ENCODE measurements around the gene BUB1. TPM values are rescaled to one million over a fixed set of nuclear protein-coding genes. Genes with fewer than 3 reads are reported as not detected.

BUB1 gene
- total and polyA plus RNA-seq, 9 of the 15 experiments (the other 6 are each of a cell fraction or from before 2014, with no cell fraction given): 73.4 to 247 (median 118) TPM

DNA sequence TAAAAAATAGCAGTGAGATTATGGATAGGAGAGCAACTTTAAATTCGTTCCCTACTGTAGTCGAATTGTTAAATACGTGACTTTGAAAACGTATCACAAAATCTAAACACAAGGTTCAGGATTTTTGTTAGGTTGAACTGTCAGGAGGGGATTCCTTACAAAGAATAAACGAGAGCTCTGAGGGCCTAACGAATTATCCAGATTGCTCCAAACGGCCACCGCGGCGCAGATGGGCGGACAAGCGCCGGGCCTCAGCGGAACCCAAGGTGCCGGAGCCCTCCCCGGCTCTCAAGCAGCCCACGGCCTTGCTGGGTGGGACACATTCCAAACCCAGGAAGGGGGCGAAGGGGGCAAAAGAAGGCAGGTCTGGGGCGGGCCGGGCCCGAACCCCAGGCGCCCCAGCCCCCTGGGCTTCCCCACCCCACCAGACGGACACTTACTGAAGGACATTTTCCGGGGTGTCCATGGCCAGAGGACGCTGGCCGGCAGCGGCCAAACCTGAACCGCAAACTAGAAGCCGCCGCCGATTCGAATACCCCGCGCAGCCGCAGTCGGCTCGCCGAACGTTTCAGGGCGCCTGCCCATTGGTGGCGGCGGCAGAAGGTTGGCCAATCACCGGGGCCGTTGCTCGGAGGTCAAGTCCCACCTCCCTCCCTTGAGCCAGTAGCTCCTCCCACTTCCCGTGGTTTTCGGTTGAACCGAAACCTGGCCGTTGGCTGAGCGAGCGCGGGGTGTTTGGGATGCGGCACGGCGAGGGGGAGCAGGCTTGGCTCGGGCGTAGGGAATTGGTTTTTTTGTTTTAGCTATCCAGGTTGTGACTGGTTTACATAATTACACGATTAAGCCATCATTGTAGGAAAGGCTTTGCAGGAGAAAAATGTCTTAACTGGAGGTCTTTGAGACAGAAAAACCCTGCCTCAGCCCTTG lies at the start of gene BUB1 (continued):
- TF ChIP-seq, protein P1, sequence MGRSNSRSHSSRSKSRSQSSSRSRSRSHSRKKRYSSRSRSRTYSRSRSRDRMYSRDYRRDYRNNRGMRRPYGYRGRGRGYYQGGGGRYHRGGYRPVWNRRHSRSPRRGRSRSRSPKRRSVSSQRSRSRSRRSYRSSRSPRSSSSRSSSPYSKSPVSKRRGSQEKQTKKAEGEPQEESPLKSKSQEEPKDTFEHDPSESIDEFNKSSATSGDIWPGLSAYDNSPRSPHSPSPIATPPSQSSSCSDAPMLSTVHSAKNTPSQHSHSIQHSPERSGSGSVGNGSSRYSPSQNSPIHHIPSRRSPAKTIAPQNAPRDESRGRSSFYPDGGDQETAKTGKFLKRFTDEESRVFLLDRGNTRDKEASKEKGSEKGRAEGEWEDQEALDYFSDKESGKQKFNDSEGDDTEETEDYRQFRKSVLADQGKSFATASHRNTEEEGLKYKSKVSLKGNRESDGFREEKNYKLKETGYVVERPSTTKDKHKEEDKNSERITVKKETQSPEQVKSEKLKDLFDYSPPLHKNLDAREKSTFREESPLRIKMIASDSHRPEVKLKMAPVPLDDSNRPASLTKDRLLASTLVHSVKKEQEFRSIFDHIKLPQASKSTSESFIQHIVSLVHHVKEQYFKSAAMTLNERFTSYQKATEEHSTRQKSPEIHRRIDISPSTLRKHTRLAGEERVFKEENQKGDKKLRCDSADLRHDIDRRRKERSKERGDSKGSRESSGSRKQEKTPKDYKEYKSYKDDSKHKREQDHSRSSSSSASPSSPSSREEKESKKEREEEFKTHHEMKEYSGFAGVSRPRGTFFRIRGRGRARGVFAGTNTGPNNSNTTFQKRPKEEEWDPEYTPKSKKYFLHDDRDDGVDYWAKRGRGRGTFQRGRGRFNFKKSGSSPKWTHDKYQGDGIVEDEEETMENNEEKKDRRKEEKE (IDR thresholded peaks at IDR 0.05; ENCODE audit: borderline replicate concordance in 1 of 2, control insufficient read depth in 1 of 2, low read depth in 2 of 2, low read length in 1 of 2): no peak
- no peak for TF ChIP-seq ERF (CRISPR knock-in tag; IDR thresholded peaks at IDR 0.05)
- no peak for TF ChIP-seq RUNX1 (IDR thresholded peaks at IDR 0.05; ENCODE audit: low read depth)
- TF ChIP-seq FOXK1 (CRISPR knock-in tag; IDR thresholded peaks at IDR 0.05; ENCODE audit: borderline replicate concordance): no peak
- no peak for TF ChIP-seq ZNF282 (CRISPR knock-in tag; IDR thresholded peaks at IDR 0.05)
- TF ChIP-seq CBX3 (IDR thresholded peaks at IDR 0.05; ENCODE audit: borderline replicate concordance in 1 of 2, low read length in 2 of 2): peak in 1 of 2 experiments; percentile 69; a peak in 2 of 3 replicates
- TF ChIP-seq, protein P2, sequence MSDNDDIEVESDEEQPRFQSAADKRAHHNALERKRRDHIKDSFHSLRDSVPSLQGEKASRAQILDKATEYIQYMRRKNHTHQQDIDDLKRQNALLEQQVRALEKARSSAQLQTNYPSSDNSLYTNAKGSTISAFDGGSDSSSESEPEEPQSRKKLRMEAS (CRISPR knock-in tag; IDR thresholded peaks at IDR 0.05): no peak
- no peak for TF ChIP-seq ZNF146 (CRISPR knock-in tag; IDR thresholded peaks at IDR 0.05; ENCODE audit: unreplicated experiment)
- TF ChIP-seq TRIM28 (IDR thresholded peaks at IDR 0.05): no peak
- no peak for TF ChIP-seq MED1 (CRISPR knock-in tag; IDR thresholded peaks at IDR 0.05; ENCODE audit: borderline replicate concordance)
- peak; percentile 71; the same call in 1 of the 2 replicates for TF ChIP-seq SPI1 (IDR thresholded peaks at IDR 0.05; ENCODE audit: borderline replicate concordance, low read depth, low read length)
- no peak for TF ChIP-seq CBX2 (IDR thresholded peaks at IDR 0.05; ENCODE audit: insufficient read depth, low read length, poor library complexity, severe bottlenecking)
- TF ChIP-seq, protein P3, sequence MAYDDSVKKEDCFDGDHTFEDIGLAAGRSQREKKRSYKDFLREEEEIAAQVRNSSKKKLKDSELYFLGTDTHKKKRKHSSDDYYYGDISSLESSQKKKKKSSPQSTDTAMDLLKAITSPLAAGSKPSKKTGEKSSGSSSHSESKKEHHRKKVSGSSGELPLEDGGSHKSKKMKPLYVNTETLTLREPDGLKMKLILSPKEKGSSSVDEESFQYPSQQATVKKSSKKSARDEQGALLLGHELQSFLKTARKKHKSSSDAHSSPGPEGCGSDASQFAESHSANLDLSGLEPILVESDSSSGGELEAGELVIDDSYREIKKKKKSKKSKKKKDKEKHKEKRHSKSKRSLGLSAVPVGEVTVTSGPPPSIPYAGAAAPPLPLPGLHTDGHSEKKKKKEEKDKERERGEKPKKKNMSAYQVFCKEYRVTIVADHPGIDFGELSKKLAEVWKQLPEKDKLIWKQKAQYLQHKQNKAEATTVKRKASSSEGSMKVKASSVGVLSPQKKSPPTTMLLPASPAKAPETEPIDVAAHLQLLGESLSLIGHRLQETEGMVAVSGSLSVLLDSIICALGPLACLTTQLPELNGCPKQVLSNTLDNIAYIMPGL (CRISPR knock-in tag; IDR thresholded peaks at IDR 0.05): no peak; the same call in 1 of the 2 replicates
- TF ChIP-seq ZC3H11A (IDR thresholded peaks at IDR 0.05; ENCODE audit: low read depth, low read length): no peak
- TF ChIP-seq, protein P4, sequence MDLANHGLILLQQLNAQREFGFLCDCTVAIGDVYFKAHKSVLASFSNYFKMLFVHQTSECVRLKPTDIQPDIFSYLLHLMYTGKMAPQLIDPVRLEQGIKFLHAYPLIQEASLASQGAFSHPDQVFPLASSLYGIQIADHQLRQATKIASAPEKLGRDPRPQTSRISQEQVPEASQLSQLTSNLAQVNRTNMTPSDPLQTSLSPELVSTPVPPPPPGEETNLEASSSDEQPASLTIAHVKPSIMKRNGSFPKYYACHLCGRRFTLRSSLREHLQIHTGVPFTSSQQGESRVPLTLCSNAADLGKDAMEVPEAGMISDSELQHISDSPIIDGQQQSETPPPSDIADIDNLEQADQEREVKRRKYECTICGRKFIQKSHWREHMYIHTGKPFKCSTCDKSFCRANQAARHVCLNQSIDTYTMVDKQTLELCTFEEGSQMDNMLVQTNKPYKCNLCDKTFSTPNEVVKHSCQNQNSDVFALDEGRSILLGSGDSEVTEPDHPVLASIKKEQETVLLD (IDR thresholded peaks at IDR 0.05): peak; percentile 86
- TF ChIP-seq FOXA3 (CRISPR knock-in tag; conservative IDR thresholded peaks at IDR 0.05 in 1 of 2, IDR thresholded peaks at IDR 0.05 in 1 of 2): no peak
- TF ChIP-seq FOSL1 (tag; conservative IDR thresholded peaks at IDR 0.05): no peak
- TF ChIP-seq MAZ (CRISPR knock-in tag; conservative IDR thresholded peaks at IDR 0.05 in 1 of 2, IDR thresholded peaks at IDR 0.05 in 1 of 2): no peak; a peak in 1 of 4 replicates

Measured in K562 (cell line).